Measurements from ENCODE around the gene USP19. TPM values are rescaled to one million over a fixed set of nuclear protein-coding genes. Genes with fewer than 3 reads are reported as not detected.

Gene USP19
- total RNA-seq, 5 donors from 2014 or later (not counting 1 experiment from before 2014, with no cell fraction given), result 56.5 to 117 (median 105) TPM

DNA sequence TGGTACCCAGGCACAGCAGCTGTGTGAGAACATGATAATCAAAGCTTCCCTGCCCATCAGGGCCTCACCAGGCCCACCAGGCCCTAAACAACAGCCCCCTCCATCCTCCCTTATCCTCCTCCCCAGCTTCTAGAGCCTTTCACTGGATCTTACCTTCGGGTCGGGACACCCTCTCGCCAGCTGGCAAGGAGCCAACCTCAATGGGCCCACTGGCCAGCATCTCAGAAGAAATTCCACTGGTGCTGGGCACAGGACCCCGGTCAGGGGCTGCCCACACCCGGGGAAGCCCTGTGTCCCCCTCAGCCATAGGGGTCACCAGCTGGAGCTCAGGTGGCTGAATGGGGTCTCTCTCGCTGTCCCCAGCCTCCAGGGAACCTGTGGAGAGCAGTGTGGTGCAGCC, 9.3 kb downstream of the USP19 start:
- no peaks in the 10 kb centered on the region for H3K9me3 ChIP-seq
- Mint-ChIP-seq H3K4me1 (peaks cover 0 to 2% (median under 1%) of the 10 kb centered on the region in 3 donors), H3K27ac (no peak overlapping the region), H3K9me3 (no peaks in the 10 kb centered on the region), H3K4me3 (no peak overlapping the region), H3K36me3 (peaks cover 51% of the 10 kb centered on the region), H3K27me3 (no peaks in the 10 kb centered on the region)
- peaks cover 0 to 2% of the 10 kb centered on the region in 2 experiments for H3K4me1 ChIP-seq (ENCODE audit: control insufficient read depth in 1 of 2, extremely low read depth in 1 of 2, insufficient read depth in 2 of 2, low read length in 2 of 2)
- no peak overlapping the region for H3K4me3 ChIP-seq (ENCODE audit: control insufficient read depth in 1 of 2, extremely low read depth in 1 of 2, low read length in 1 of 2)
- peaks cover 37 to 77% of the 10 kb centered on the region in 2 donors for H3K36me3 ChIP-seq (ENCODE audit: control insufficient read depth in 2 of 2, extremely low read depth in 1 of 2, insufficient read depth in 1 of 2, low read length in 1 of 2)
- ChIA-PET CTCF (interaction anchor here in 1 of 2 donors (0.7 kb wide), 1 partner anchor 926 kb away, joined by 3 read pairs; no protein-coding TSS in a partner anchor), POLR2A (no interaction called here)
- no peaks in the 10 kb centered on the region for H3K27me3 ChIP-seq (replicated peaks in 1 of 2; ENCODE audit: control insufficient read depth in 2 of 2, extremely low read depth in 1 of 2, insufficient read depth in 2 of 2, low read length in 1 of 2)
- H3K27ac ChIP-seq (ENCODE audit: low read length), result no peak overlapping the region
- ATAC-seq (replicated peaks in 1 of 4) (no peak), DNase-seq (no peak)
- 92% methylated on average over 5 of the region's 6 CpGs for WGBS (ENCODE audit: insufficient coverage)

DNA sequence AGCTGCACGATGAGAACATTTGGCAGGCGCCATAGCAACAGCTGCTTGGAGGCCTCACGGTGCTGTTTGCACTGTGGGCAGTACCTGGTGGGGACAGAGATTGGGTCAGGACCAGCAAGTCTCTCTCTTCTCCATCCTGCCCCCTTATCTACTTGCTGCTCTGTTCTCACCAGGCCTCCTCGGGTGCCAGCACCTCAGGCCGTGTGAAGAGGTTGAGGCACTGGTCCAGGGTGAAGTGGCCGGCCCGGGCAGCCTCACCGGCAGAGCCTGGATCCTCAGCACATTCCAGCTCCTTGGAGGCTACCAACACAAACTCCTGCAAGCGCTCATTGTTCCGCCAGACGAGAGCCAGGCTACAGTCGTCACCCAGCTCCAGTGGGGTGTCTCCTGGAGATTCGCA, 9.8 kb downstream of the USP19 start:
- H3K4me3 ChIP-seq (ENCODE audit: control insufficient read depth in 1 of 2, extremely low read depth in 1 of 2, low read length in 1 of 2), result no peak overlapping the region
- no peaks in the 10 kb centered on the region for H3K9me3 ChIP-seq
- H3K27ac Mint-ChIP-seq, result no peak overlapping the region
- ChIA-PET POLR2A (interaction anchor here in 1 of 2 donors (0.6 kb wide), 1 partner anchor 368 kb away, joined by 11 read pairs; no protein-coding TSS in a partner anchor), CTCF (interaction anchor here in 1 of 2 donors (0.7 kb wide), 1 partner anchor 926 kb away, joined by 3 read pairs; no protein-coding TSS in a partner anchor)
- peaks cover 1 to 5% (median 3%) of the 10 kb centered on the region in 3 donors for H3K4me1 Mint-ChIP-seq
- peaks cover 45% of the 10 kb centered on the region for H3K36me3 Mint-ChIP-seq
- ATAC-seq (replicated peaks in 1 of 4) (no peak), DNase-seq (no peak)
- no peaks in the 10 kb centered on the region for H3K27me3 Mint-ChIP-seq
- H3K9me3 Mint-ChIP-seq, result no peaks in the 10 kb centered on the region
- no peak overlapping the region for H3K4me3 Mint-ChIP-seq
- 95% methylated on average over 11 of the region's 13 CpGs for WGBS (ENCODE audit: insufficient coverage)
- H3K27ac ChIP-seq (ENCODE audit: low read length), result no peak overlapping the region
- H3K4me1 ChIP-seq (ENCODE audit: control insufficient read depth in 1 of 2, extremely low read depth in 1 of 2, insufficient read depth in 2 of 2, low read length in 2 of 2), result peaks cover 0 to 2% of the 10 kb centered on the region in 2 experiments
- no peaks in the 10 kb centered on the region for H3K27me3 ChIP-seq (replicated peaks in 1 of 2; ENCODE audit: control insufficient read depth in 2 of 2, extremely low read depth in 1 of 2, insufficient read depth in 2 of 2, low read length in 1 of 2)
- H3K36me3 ChIP-seq (ENCODE audit: control insufficient read depth in 2 of 2, extremely low read depth in 1 of 2, insufficient read depth in 1 of 2, low read length in 1 of 2), result peaks cover 33 to 71% of the 10 kb centered on the region in 2 donors

DNA sequence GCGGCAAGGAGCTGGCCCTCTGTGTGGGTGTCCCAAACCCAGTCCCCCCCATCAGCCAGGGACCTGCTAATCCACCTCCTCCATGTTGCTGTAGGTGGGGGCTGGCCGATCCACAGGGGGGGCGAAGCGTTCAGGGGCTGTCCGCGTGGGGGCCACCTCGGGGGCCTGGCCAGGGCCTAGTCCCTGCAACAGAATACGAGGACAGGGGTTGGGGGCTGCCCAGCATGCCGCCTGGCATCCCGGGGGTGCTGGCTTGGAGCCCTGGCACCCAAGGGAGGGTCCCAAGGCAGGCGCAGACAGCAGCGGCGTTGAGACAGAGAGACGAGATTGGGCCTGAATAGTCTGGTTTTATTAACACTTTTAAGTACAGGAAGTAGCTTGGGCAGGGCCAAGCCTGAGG, 12.3 kb downstream of the USP19 start:
- no peak for DNase-seq
- Histone ChIP-seq H3K27me3 (replicated peaks in 1 of 2; ENCODE audit: control insufficient read depth in 2 of 2, extremely low read depth in 1 of 2, insufficient read depth in 2 of 2, low read length in 1 of 2) (no peaks in the 10 kb centered on the region), H3K4me1 (ENCODE audit: control insufficient read depth in 1 of 2, extremely low read depth in 1 of 2, insufficient read depth in 2 of 2, low read length in 2 of 2) (peaks cover 4 to 20% of the 10 kb centered on the region in 2 experiments), H3K4me3 (ENCODE audit: control insufficient read depth in 1 of 2, extremely low read depth in 1 of 2, low read length in 1 of 2) (no peak overlapping the region), H3K9me3 (no peaks in the 10 kb centered on the region), H3K27ac (ENCODE audit: low read length) (no peak overlapping the region), H3K36me3 (ENCODE audit: control insufficient read depth in 2 of 2, extremely low read depth in 1 of 2, insufficient read depth in 1 of 2, low read length in 1 of 2) (peaks cover 24 to 47% of the 10 kb centered on the region in 2 donors)
- Mint-ChIP-seq H3K4me1 (peaks cover 25 to 29% (median 25%) of the 10 kb centered on the region in 3 donors), H3K4me3 (no peak overlapping the region), H3K36me3 (peaks cover 27% of the 10 kb centered on the region), H3K27me3 (no peaks in the 10 kb centered on the region), H3K9me3 (no peaks in the 10 kb centered on the region), H3K27ac (no peak overlapping the region)
- WGBS (ENCODE audit: insufficient coverage), result 88% methylated on average over 6 of the region's 14 CpGs
- ATAC-seq (replicated peaks in 1 of 4), result no peak
- ChIA-PET CTCF (no interaction called here), POLR2A (interaction anchor here (0.6 to 0.7 kb wide), 2 partner anchors 11 to 60 kb away, joined by 3 to 13 read pairs; no protein-coding TSS in a partner anchor)

DNA sequence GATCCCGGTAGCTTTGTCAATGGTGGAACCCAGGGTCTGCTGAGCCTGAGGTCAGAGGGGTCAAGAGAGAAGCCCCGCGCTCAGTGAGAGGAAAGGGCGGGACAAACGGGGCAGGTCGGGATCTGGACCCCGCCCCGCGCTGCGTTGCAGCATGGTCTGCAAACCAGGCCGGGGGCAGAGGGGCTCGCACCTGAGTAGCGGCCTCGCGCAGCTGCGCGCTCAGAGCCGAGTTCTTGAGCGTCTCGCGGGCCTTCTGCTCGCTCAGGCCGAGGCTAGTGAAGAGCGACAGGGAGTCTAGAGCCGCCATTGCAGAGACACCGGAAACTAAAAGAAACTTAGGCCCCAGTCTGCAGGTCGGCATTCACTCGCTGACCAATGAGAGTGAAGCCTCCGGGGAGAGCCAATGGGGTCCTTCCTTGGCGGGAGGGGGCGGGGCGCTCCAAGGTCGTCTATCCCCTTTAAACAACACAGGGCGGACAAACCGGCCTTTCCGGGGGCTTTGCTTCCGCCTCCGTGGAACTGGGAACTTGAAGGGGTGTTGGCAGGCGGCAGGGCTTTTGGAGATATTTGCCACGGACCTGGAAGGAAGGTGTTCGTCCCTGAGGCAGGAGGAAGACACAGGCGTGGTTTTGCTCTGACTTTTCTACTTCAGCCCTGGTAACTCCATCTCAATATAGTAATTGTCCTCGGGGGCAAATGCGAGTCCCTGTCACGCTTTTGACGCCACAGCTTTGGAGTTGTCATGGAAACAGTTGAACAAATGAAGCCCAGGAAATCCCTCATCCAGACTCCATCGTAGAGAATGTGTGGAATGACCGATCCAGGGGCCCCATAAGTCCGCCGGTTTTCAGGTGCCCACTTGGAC, 16.0 kb downstream of the USP19 start, which contains the start of gene QARS1:
Gene QARS1 (minus strand): TSS at position 331 of the 865 bp plus-strand sequence. CDS start 24 bp downstream, at position 307.
- Histone ChIP-seq H3K4me1 (ENCODE audit: control insufficient read depth in 1 of 2, extremely low read depth in 1 of 2, insufficient read depth in 2 of 2, low read length in 2 of 2) (peaks cover 4 to 25% of the 10 kb centered on the region in 2 experiments), H3K9me3 (no peaks in the 10 kb centered on the region), H3K27me3 (replicated peaks in 1 of 2; ENCODE audit: control insufficient read depth in 2 of 2, extremely low read depth in 1 of 2, insufficient read depth in 2 of 2, low read length in 1 of 2) (no peaks in the 10 kb centered on the region), H3K27ac (ENCODE audit: low read length) (peak within 1 kb of the TSS; percentile 67), H3K36me3 (ENCODE audit: control insufficient read depth in 2 of 2, extremely low read depth in 1 of 2, insufficient read depth in 1 of 2, low read length in 1 of 2) (peaks cover 9 to 47% of the 10 kb centered on the region in 2 donors), H3K4me3 (ENCODE audit: control insufficient read depth in 1 of 2, extremely low read depth in 1 of 2, low read length in 1 of 2) (peak within 1 kb of the TSS; percentile 88 to 96)
- 7% methylated on average over 36 of the region's 50 CpGs for WGBS (ENCODE audit: insufficient coverage)
- CTCF ChIA-PET, result interaction anchor here in 1 of 2 donors (0.7 to 1.4 kb wide), 3 partner anchors 10 to 53 kb away, joined by 3 to 7 read pairs (median 4); partner anchors contain the start of genes QRICH1 and USP19
- ATAC-seq (replicated peaks in 1 of 4) (peak; percentile 98 to 99 (median 99)), DNase-seq (peak; percentile 77 to 91 (median 85))
- Mint-ChIP-seq H3K27me3 (no peaks in the 10 kb centered on the region), H3K36me3 (peaks cover 30% of the 10 kb centered on the region), H3K4me1 (peaks cover 28 to 40% (median 30%) of the 10 kb centered on the region in 3 donors), H3K27ac (peak within 1 kb of the TSS; percentile 96 to 98), H3K9me3 (no peaks in the 10 kb centered on the region), H3K4me3 (peak within 1 kb of the TSS; percentile 97 to 99 (median 97))
- POLR2A ChIA-PET, result interaction anchor here (0.6 to 1.0 kb wide), 3 partner anchors 10 to 36 kb away, joined by 3 read pairs; partner anchors contain the start of gene USP19 (in 1 of the 2)

DNA sequence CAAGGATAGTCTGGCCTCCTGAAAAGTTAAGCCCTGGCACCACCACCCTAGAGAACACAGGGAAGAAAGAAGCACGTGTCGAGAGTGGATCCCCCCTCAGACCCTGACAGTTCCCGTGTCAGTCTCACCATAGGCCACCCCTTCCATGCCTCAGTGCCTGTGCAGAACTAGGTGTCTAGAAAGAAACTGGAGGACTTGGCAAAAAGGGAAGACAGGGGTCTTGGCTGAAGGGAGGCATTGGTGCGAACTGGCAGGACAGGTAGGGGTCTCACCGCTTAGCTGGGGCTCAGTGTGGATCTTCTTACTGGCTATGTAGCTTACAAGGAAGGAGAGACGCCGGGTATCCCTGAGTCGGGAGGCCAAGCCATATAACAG, 16.6 kb downstream of the USP19 start:
- peaks cover 4 to 25% of the 10 kb centered on the region in 2 experiments for H3K4me1 ChIP-seq (ENCODE audit: control insufficient read depth in 1 of 2, extremely low read depth in 1 of 2, insufficient read depth in 2 of 2, low read length in 2 of 2)
- ChIA-PET CTCF (interaction anchor here in 1 of 2 donors (0.7 to 1.4 kb wide), 3 partner anchors 9 to 54 kb away, joined by 3 to 7 read pairs (median 4); partner anchors contain the start of genes QRICH1 and USP19), POLR2A (interaction anchor here (0.6 to 1.0 kb wide), 2 partner anchors 9 to 17 kb away, joined by 3 read pairs; partner anchors contain the start of gene USP19 (in 1 of the 2))
- ATAC-seq (replicated peaks in 1 of 4), result peak in 1 of 4 experiments; percentile 1
- H3K36me3 ChIP-seq (ENCODE audit: control insufficient read depth in 2 of 2, extremely low read depth in 1 of 2, insufficient read depth in 1 of 2, low read length in 1 of 2), result peaks cover 13 to 47% of the 10 kb centered on the region in 2 donors
- WGBS (ENCODE audit: insufficient coverage), result 5% methylated on average over 5 of the region's 8 CpGs
- peak overlapping the region; percentile 88 to 96 for H3K4me3 ChIP-seq (ENCODE audit: control insufficient read depth in 1 of 2, extremely low read depth in 1 of 2, low read length in 1 of 2)
- DNase-seq, result no peak
- Mint-ChIP-seq H3K4me3 (peak overlapping the region; percentile 97 to 99 (median 97)), H3K27ac (peak overlapping the region; percentile 96 to 98), H3K27me3 (no peaks in the 10 kb centered on the region), H3K9me3 (no peaks in the 10 kb centered on the region), H3K4me1 (peaks cover 28 to 40% (median 30%) of the 10 kb centered on the region in 3 donors), H3K36me3 (peaks cover 31% of the 10 kb centered on the region)
- H3K9me3 ChIP-seq, result no peaks in the 10 kb centered on the region
- peak overlapping the region; percentile 67 for H3K27ac ChIP-seq (ENCODE audit: low read length)
- no peaks in the 10 kb centered on the region for H3K27me3 ChIP-seq (replicated peaks in 1 of 2; ENCODE audit: control insufficient read depth in 2 of 2, extremely low read depth in 1 of 2, insufficient read depth in 2 of 2, low read length in 1 of 2)

DNA sequence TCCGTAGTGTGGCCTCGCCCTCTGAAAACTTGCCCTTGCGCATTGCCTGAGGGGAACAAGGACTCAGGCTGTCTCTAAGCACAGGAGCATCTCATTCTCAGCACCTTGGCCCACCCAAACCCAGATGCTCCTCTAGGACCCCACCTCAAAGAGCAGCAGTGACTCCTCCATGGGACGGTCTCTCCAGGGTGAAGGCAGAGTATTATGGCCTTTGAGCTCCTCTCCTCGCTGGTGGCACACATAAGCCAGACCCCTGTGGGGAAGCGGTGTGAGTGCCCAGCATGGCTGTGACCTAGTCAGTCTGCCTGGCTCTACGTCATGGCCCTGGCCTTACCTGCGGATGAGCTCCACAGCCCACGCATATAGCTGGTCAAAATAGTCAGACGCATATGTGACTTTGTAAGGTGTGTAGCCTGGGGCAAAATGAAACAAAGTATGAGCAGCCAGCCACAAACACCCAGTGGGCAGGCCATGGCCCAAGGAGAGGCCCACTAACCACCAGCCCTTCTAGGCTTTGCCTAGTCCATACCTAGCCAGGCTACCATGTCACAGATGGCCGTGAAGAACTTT, 20.5 kb downstream of the USP19 start:
- 97% methylated on average over 11 of the region's 11 CpGs for WGBS (ENCODE audit: insufficient coverage)
- ATAC-seq (replicated peaks in 1 of 4) (no peak), DNase-seq (no peak)
- H3K27me3 Mint-ChIP-seq, result no peaks in the 10 kb centered on the region
- H3K9me3 Mint-ChIP-seq, result no peaks in the 10 kb centered on the region
- Histone ChIP-seq H3K27me3 (replicated peaks in 1 of 2; ENCODE audit: control insufficient read depth in 2 of 2, extremely low read depth in 1 of 2, insufficient read depth in 2 of 2, low read length in 1 of 2) (no peaks in the 10 kb centered on the region), H3K9me3 (no peaks in the 10 kb centered on the region), H3K27ac (ENCODE audit: low read length) (no peak overlapping the region), H3K4me1 (ENCODE audit: control insufficient read depth in 1 of 2, extremely low read depth in 1 of 2, insufficient read depth in 2 of 2, low read length in 2 of 2) (peaks cover 4 to 22% of the 10 kb centered on the region in 2 experiments), H3K4me3 (ENCODE audit: control insufficient read depth in 1 of 2, extremely low read depth in 1 of 2, low read length in 1 of 2) (no peak overlapping the region), H3K36me3 (ENCODE audit: control insufficient read depth in 2 of 2, extremely low read depth in 1 of 2, insufficient read depth in 1 of 2, low read length in 1 of 2) (peaks cover 10 to 63% of the 10 kb centered on the region in 2 donors)
- POLR2A ChIA-PET, result no interaction called here
- peaks cover 21 to 29% (median 26%) of the 10 kb centered on the region in 3 donors for H3K4me1 Mint-ChIP-seq
- CTCF ChIA-PET, result no interaction called here
- H3K27ac Mint-ChIP-seq, result no peak overlapping the region
- no peak overlapping the region for H3K4me3 Mint-ChIP-seq
- H3K36me3 Mint-ChIP-seq, result peaks cover 38% of the 10 kb centered on the region
